ENCODE results near the gene EXTL2.
"Not testable (repeated sequence)": the region's sequence is repeated elsewhere in the genome, so short reads cannot be mapped to it uniquely, and the experiment has no call there.

Gene EXTL2

DNA sequence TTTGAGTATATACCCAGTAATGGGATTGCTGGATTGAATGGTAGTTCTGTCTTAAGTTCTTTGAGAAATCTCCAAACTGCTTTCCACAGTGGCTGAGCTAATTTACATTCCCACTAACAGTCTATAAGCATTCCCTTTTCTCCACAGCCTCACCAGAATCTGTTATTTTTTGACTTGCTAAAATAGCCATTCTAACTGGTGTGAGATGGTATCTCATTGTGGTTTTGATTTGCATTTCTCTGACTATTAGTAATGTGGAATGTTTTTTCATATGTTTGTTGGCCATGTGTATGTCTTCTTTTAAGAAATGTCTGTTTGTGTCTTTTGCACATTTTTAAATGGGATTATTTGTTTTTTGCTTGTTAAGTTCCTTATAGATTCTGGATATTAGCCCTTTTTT is 39.5 kb downstream of the EXTL2 start:
- not testable (repeated sequence) for DNase-seq (ENCODE audit: low read depth)

DNA sequence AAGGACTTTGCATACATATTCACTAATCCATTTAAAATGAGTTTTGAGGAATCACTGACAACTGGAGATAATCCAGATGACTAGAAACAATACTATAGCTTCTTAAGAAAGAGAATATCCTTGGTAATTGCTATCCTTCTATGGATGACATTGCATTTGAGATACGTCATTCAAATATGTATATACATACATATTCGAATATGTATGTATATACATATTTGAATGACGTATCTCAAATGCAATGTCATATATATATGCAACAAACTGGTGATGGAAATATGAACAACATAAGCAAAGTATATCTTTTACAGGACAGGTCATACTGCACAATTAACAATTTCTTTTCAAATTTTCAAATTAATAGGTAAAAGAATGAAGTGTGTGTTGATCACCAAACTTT is 41.7 kb downstream of the EXTL2 start:
- DNase-seq (ENCODE audit: low read depth): no peak

DNA sequence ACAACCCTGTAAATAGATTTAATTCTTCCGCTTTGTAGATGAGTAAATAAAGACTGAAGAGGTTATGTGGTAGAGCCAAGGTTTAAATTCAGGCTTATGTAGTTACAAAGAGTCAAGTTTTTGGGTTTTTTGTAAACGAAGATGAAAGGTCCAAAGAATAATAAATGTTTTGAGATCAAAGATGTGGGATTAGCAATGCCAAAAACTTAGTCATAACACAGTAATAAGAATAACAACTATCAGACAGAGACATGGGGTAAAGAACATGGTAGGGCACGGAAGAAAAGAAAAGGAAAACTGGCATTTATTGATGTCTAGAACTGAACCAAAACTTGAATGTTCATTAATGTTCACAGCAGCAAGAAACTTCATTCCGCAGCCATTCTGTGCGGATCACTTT is 42.9 kb downstream of the EXTL2 start:
- DNase-seq (ENCODE audit: low read depth): no peak

DNA sequence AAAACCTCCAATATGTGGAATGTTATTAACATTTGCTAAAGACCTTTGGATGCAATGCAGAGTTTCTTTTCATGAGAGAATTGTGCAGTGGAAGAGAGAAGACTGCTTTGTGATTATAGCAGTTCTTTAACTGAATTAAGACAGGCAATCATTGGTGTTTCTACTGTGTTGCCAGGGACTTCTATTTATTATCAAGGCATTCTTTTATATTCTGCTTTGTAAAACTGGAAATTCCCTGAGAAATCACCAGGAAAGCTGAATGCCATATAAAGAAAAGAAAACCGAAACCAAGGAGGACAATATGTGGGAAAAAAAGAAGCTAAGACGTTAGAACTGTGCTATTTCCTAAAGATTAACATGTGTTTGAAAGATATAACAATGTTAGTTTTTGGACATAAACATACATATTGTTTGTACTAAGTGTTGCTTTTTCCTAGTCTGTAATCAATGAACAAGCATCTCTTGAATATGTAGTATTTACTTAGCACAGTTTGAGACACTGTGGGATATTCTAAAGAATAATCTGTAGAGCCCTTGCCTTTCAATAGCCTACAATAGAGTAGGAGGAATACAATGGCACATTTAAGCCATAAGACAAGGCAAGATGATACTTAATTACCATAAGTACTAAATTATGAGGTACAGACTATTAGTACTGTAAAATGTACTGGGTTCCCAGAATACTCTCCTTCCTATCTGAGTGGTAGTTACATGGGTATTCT is 47.1 kb downstream of the EXTL2 start:
- DNase-seq (ENCODE audit: low read depth): no peak

DNA sequence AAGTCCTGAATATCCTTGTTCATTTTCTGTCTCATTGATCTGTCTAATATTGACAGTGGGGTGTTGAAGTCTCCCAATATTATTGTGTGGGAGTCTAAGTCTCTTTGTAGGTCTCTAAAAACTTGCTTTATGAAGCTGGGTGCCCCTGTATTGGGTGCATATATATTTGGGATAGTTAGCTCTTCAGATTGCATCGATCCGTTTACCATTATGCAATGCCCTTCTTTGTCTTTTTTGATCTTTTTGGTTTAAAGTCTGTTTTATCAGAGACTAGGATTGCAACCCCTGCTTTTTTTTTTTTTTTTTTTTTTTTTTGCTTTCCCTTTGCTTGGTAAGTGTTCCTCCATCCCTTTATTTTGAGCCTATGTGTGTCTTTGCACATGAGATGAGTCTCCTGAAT is 51.5 kb downstream of the EXTL2 start:
- not testable (repeated sequence) for DNase-seq (ENCODE audit: low read depth)

DNA sequence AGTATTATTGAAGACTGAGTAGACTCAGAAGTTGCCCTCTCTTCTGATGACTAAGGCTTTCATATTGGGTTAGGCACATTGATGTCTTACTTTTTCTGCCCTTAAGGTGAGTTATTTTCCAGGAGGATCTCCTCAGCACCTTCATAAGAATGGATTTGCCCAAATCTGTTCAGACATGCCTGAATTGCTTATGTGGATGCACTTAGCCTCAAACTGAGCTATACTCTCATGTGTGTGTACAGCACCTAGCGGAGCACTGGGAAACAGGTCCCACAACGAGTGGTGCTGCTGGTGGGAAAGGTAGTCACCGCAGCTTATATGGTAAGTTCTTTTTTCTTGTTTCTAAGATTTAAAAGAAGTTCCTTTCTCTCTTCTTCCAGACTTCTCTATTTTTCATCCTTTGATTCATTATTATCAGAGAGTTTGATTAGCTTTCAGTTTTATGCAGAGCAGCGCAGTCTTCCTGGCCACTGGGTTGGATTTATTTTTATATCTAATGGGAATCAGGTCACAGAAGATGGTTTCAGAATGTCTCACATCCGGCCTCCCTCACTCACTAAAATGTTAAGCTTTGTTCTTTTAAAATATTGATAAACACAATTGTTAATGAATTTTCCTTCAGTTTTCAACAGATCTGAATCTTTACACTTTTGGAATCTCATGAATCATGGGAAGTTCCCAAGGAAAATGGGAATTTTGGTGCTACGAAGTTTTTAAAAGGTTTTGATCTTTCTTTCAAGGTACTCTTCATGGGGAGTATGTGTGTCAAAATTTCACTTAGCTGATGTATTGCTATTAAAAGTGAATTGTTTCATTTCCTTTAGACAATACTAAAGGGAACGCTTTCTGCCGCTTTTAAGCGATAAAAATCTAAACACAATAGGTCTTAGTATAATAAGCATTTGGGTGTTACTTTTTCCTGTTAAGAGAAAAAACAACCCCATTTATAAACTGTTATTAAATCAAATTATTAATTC is 58.5 kb downstream of the EXTL2 start:
- no peak for DNase-seq (ENCODE audit: low read depth)

DNA sequence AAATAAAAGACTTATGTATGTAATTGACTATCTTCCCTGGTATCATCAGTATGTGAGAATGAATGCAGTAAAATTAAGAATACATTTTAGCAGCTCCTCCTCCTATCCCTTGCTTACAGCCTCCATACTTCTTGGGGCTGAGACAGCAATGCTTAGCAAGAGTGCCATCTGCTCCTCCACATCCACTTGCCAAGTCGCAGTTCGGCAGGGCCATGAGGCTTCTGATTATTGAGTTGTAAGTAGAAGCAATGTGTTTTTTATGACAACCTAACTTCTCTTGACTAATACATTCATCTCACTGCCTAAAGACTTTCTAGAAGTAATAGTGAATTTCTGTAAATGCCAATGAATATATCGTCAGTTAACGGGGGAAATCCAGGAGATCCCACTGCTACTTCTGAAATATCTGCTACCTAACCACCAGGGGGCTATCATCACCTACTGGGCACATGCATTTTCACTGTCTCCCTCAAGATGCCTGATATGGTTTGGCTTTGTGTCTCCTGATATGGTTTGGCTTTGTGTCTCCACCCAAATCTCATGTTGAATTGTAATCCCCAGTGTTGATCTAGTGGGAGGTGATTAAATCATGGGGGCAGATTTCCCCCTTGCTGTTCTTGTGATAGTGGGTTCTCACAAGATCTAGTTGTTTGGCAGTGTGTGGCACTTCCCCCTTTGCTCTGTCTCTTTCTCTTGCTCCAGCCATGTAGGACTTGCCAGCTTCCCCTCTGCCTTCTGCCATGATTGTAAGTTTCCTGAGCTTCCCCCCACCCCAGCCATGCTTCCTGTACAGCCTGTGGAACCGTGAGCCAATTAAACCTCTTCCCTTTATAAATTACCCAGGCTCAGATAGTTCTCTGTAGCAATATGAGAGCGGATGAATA is 59.6 kb downstream of the EXTL2 start:
- no peak for DNase-seq (ENCODE audit: low read depth)

DNA sequence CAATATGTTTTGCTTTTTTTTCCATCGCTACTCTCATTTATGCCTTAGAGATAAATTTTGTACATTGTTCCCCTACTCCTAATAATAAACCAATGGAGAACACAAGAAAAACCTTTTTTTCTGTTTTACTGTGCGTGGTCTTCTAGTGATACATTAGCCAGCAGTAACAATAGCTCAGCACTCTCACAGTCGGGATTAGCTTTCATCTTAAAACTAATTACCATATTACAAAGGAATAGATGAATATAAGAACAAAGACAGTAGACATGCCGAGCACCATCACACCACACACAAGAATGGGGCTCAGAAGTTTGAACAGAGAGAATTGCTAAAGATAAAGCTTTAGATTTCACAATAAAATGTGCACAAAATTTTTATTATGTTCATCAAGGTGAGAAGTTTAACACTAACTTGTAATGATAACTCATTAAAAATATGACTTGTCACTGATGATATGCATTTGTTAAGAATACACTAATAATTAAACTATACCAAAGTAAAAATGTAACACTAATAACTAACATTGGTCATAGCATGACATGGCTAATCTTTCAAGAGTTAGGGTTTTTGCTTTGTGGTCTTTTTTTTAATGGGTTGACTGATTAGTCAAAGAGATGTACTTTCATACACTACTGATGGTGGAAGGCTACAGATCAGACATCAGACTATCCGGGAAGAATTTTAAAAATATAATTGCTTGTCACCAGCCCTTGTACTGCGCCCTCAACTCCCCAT is 61.8 kb downstream of the EXTL2 start:
- DNase-seq (ENCODE audit: low read depth): no peak

DNA sequence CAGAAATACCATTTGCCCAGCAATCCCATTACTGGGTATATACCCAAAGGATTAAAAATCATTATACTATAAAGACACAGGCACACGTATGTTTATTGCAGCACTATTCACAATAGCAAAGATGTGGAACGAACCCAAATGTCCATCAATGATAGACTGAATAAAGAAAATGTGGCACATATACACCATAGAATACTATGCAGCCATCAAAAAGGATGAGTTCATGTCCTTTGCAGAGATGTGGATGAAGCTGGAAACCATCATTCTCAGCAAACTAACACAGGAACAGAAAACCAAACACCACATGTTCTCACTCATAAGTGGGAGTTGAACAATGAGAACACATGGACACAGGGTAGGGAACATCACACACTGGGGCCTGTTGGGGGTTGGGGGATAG is 69.0 kb downstream of the EXTL2 start:
- not testable (repeated sequence) for DNase-seq (ENCODE audit: low read depth)

All from activated T-helper 1 cell treated with Interleukin-2 at 50 U/mL for 16 hours (primary cell).